ENCODE measurements around the gene TNS3. TPM values are rescaled to one million over a fixed set of nuclear protein-coding genes. Genes with fewer than 3 reads are reported as not detected.

The TNS3 gene
- total and polyA plus RNA-seq, 9 of the 15 experiments (the other 6 are each of a cell fraction or from before 2014, with no cell fraction given): 0.20 TPM; not detected in 8

- FAIRE-seq: no peak
- no peak for TF ChIP-seq FOS (IDR thresholded peaks at IDR 0.05; ENCODE audit: extremely low read depth, insufficient read length)
- no peak for TF ChIP-seq HSF4 (CRISPR knock-in tag; IDR thresholded peaks at IDR 0.05; ENCODE audit: borderline replicate concordance)
- TF ChIP-seq ZNF143 (CRISPR knock-in tag; IDR thresholded peaks at IDR 0.05): no peak
- BruUV-seq (replicated peaks): no TSS peak
- H3K36me3 ChIP-seq (ENCODE audit: control insufficient read depth, insufficient read depth, low read length): no peaks in the 10 kb centered on the region
- no peak overlapping the region for H3K4me3 ChIP-seq
- no peaks in the 10 kb centered on the region for H3K9me1 ChIP-seq (ENCODE audit: control insufficient read depth, insufficient read depth, low read length)
- H3K9ac ChIP-seq (ENCODE audit: insufficient read depth in 1 of 2, low read depth in 2 of 2, low read length in 2 of 2): no peak overlapping the region
- DNase-seq (ENCODE audit: extremely low read depth in 1 of 4, low spot score in 3 of 4): no peak
- WGBS (ENCODE audit: insufficient coverage, low coverage, missing lambda C conversion rate): 1% methylated on average over 8 of the region's 8 CpGs
- H3K27me3 ChIP-seq (ENCODE audit: control insufficient read depth in 2 of 2, insufficient read depth in 2 of 2, low read length in 2 of 2): peaks cover 5 to 47% of the 10 kb centered on the region in 2 experiments; a peak in 4 of 5 replicates
- in situ Hi-C loops (cut with MboI) (no loop called here), intact Hi-C loops (cut with micrococcal nuclease) (no loop called here)
- no peak overlapping the region for H3K27ac ChIP-seq (ENCODE audit: extremely low read depth, low read depth, low read length)
- H2AFZ ChIP-seq (ENCODE audit: low read depth, low read length): no peak overlapping the region
- H3K79me2 ChIP-seq (ENCODE audit: control insufficient read depth, insufficient read depth, low read length): no peaks in the 10 kb centered on the region
- H4K20me1 ChIP-seq (replicated peaks; ENCODE audit: control insufficient read depth, insufficient read depth, low read length): 0 out of 2 replicates have a peak, but pooled peaks cover 3% of the 10 kb centered on the region
- peaks cover 0 to 6% of the 10 kb centered on the region in 2 experiments; a peak in 2 of 5 replicates for H3K4me1 ChIP-seq (replicated peaks in 1 of 2; ENCODE audit: control insufficient read depth in 2 of 2, insufficient read depth in 2 of 2, low read length in 2 of 2)
- ChIA-PET POLR2A (no interaction called here), CTCF (ENCODE audit: low intra/inter-chr PET ratio) (no interaction called here)
- H3K9me3 ChIP-seq (replicated peaks; ENCODE audit: control insufficient read depth, insufficient read depth, low read depth, low read length): no peaks in the 10 kb centered on the region
- ATAC-seq: no peak
- no peak overlapping the region for H3K4me2 ChIP-seq (ENCODE audit: insufficient read depth, low read length)
Observed at GRCh38 chr7:47366960-47367359, 215.0 kb downstream of the TNS3 start.

- Histone ChIP-seq H3K4me1 (replicated peaks in 1 of 2; ENCODE audit: control insufficient read depth in 2 of 2, insufficient read depth in 2 of 2, low read length in 2 of 2) (peaks cover 0 to 6% of the 10 kb centered on the region in 2 experiments; a peak in 2 of 5 replicates), H3K36me3 (ENCODE audit: control insufficient read depth, insufficient read depth, low read length) (no peaks in the 10 kb centered on the region), H3K27me3 (ENCODE audit: control insufficient read depth in 2 of 2, insufficient read depth in 2 of 2, low read length in 2 of 2) (peaks cover 5 to 44% of the 10 kb centered on the region in 2 experiments; a peak in 4 of 5 replicates), H3K4me2 (ENCODE audit: insufficient read depth, low read length) (no peak overlapping the region), H3K9ac (ENCODE audit: insufficient read depth in 1 of 2, low read depth in 2 of 2, low read length in 2 of 2) (no peak overlapping the region), H3K27ac (ENCODE audit: extremely low read depth, low read depth, low read length) (no peak overlapping the region), H2AFZ (ENCODE audit: low read depth, low read length) (no peak overlapping the region), H4K20me1 (replicated peaks; ENCODE audit: control insufficient read depth, insufficient read depth, low read length) (0 out of 2 replicates have a peak, but pooled peaks cover under 1% of the 10 kb centered on the region), H3K79me2 (ENCODE audit: control insufficient read depth, insufficient read depth, low read length) (no peaks in the 10 kb centered on the region), H3K9me1 (ENCODE audit: control insufficient read depth, insufficient read depth, low read length) (no peaks in the 10 kb centered on the region), H3K4me3 (no peak overlapping the region), H3K9me3 (replicated peaks; ENCODE audit: control insufficient read depth, insufficient read depth, low read depth, low read length) (no peaks in the 10 kb centered on the region)
- FAIRE-seq: no peak
- BruUV-seq (replicated peaks): no TSS peak
- 0% methylated on average over 7 of the region's 7 CpGs for WGBS (ENCODE audit: insufficient coverage, low coverage, missing lambda C conversion rate)
- intact Hi-C loops (cut with micrococcal nuclease) (no loop called here), in situ Hi-C loops (cut with MboI) (no loop called here)
- POLR2A ChIA-PET: no interaction called here
- ATAC-seq: no peak
- TF ChIP-seq HNRNPLL (IDR thresholded peaks at IDR 0.05; ENCODE audit: low read depth, low read length, poor library complexity, severe bottlenecking) (no peak), ZNF398 (CRISPR knock-in tag; IDR thresholded peaks at IDR 0.05) (no peak), ZNF143 (CRISPR knock-in tag; IDR thresholded peaks at IDR 0.05) (no peak), ZNF253 (CRISPR knock-in tag; conservative IDR thresholded peaks at IDR 0.05) (no peak)
- CTCF ChIA-PET (ENCODE audit: low intra/inter-chr PET ratio): no interaction called here
- DNase-seq (ENCODE audit: extremely low read depth in 1 of 4, low spot score in 3 of 4): no peak
Observed at GRCh38 chr7:47366211-47366610, 215.7 kb downstream of the TNS3 start.
